Suppressor macrophage (primary cell): ENCODE measurements around the gene TSPAN18.

Experiments used
- DNase-seq, 4 experiments: peaks; one replicate each; pipeline ENCODE4 v3.0.0-alpha.2; 2020 to 2022

The TSPAN18 gene

DNA sequence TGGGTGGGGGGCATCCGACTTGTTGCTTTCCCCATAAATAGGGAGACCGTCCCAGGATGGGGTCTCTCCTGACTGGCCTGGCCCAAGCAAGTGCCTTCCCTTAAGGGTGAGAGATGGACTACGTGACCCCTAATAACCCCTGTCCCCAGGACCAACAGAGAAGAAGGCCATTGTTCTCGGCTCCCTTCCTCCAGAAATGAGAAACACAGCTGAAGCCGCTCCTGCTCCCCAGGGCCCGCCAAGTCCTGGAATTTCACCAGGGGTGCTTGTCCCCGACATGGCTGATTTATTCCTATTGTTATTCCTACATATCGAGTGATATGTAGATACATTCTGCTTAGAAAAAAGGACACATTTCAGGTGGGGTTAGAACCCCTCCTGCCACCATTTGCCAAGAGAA lies 123.2 kb downstream of the TSPAN18 start:
- DNase-seq = no peak

GRCh38 chr11:44851496-44851895 lies 124.7 kb downstream of the TSPAN18 start:
- no peak for DNase-seq

DNA sequence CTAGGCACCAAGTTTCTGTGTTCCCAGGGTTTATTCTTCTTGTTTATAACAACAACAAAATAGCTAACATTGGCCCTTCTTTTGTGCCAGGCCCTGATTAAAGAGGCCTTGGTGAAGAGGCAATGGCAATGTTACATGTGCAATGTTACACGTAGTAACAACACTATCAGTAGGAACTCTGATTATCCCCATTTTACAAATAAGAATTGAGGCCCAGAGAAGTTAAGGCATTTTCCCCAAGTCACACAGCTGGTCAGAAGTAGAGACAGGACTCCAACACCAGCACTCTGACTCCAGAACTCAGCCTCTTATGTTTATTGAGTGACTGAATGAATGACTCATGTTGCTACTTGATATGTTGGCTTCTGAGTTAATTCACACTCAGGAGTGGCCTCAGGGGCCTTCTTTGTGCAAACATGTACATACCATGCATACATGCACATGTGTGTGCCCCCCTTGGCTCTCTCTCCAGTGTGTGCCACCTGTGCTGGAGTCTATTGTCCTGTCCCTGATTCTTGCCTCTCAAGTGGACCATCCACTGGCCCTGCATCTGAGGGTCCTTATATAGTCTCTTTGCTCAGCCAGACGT lies 125.5 kb downstream of the TSPAN18 start:
- DNase-seq = no peak

DNA sequence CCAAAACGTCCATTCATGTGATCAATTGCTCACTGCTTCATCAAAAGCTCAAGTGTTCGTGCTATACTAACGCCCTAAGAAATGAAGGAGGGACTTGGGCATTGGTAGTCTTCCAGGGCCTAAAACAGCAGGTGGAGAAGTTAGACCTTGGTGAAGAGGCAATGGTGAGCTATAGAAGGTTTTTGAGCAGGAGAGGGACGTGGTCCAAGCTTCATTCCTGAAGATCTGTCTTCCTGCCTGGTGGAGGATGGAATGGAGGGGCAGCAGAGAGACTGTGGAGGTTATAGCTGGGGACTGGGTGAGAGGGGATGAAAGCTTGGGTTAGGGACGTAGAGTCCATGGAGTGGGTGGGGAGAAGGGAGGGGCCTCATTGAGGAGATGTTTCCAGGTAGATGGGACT lies 126.2 kb downstream of the TSPAN18 start:
- DNase-seq = no peak

DNA sequence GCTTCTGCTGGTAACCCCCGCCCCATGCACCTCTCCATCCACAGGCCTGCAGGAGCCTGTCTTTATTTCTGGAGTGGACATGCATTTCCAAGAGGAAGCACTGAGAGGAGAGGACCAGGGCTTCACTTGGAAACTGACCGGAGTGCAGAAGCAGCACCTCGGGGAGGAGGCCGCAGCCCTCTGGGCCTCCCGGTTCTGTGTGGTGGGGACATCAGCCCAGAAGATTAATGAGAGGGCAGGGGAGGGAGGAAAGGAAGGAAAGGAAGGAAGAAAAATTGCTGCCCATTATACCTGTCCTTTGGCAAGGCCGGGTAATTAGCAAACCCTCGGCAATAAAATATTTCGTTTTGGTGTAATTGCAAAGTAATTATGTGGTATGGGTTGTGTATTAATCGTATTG lies 126.9 kb downstream of the TSPAN18 start:
- DNase-seq = no peak

GRCh38 chr11:44854086-44854485 lies 127.3 kb downstream of the TSPAN18 start:
- no peak for DNase-seq

GRCh38 chr11:44854741-44855492 lies 128.2 kb downstream of the TSPAN18 start:
- no peak for DNase-seq

DNA sequence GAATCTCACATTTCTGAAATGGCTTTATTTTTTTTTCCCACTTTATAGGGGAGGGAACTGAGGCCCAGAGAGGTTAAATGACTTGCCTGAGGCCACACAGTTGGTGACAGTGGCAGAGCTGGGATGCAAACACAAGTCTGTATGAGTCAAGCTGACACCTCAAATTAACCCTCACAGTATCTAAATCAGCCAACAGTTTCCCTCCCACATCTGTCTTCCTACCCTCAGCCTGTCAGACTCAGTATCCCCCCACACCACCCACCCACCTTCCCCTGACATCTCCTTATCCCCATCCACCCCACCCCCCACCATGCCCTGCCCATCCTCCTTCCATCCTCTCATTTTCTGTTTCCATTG lies 128.7 kb downstream of the TSPAN18 start:
- peak in 1 of 4 experiments; percentile 6 for DNase-seq

- DNase-seq = no peak
Observed at GRCh38 chr11:44857490-44858090, 130.8 kb downstream of the TSPAN18 start.

- peak in 3 of 4 experiments; percentile 17 to 22 (median 18) for DNase-seq
Observed at GRCh38 chr11:44858796-44859527, 132.2 kb downstream of the TSPAN18 start.

DNA sequence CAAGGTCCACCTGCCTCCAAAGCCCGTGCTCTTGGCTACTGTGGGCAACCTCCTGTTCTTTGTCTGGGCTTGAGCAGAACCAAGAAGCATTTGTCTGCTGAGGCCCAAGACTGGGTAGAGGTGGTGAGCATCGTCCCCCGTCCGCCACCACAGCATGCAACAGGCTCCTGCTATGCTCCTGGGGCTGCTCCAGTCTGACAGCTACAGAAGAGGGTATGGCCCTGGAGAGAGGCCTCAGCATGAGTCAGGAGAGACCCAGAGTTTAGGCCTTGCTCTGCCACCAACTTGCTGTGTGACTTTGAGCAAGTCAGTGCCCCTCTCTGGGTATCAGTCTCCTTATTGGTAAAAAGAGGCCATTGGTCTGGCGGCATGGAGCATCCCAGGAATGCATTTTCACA lies 132.8 kb downstream of the TSPAN18 start:
- DNase-seq = no peak

GRCh38 chr11:44860346-44860745 lies 133.6 kb downstream of the TSPAN18 start:
- DNase-seq = no peak

DNA sequence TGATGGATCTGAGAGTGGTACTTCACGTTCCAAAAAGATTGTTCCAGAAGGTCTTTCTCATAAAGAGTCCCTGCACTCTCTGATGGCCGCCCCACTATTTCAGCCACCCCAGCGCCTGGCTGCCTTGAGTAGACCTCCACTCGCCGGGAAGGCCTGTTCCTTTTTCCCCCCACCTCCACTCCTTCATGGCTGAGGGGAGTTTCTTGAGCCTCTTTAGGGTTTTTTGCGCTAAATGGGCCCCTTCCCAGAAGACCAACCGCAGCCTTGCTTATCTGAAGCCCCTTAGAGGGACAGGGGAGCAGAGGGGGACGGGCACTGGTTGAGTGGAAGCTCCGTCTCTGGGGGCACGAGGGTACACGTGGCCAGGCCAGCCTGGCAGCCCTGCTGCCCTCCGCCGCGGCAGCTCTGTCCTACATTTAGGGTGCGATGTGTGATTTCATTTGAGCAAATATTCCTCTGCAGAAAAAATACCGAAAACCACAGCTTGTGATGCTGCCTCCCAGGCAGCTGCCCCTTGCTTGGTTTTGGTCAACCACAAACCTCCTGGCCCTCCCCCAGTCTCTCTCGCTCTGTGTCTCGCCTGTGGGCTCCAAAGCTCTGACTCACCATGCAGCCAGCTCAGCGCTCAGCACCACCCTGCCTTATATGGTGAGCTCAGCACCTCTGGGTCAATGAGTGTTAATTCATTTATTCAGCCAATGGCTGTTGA lies 135.2 kb downstream of the TSPAN18 start:
- peak; percentile 87 to 93 (median 92) for DNase-seq

DNA sequence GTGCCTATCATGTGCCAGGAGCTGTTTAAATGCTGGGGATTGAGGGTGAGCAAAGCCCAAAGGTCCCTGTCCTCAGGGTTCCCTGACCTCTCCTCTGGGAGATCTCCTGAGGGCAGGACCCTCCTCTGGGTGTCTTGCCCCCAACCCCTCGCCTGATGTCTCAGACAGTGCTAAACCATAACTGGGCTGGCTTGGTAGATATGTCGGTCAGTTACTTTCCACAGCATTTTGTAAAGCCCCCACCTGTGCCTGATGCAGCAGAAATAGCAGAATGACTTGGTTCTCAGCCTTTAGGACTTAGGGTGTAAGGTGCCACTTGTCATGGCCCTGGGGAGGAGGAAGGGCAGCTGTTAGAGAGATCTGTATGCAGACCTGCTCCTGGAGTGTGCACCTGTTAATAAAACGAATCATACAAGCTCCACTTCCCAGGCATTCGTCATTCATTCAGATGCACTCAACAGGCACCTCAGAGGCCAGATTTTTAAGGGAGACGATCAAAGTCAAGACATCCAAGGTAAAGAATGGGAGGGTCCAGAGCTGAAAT lies 135.9 kb downstream of the TSPAN18 start:
- DNase-seq = no peak

GRCh38 chr11:44863231-44863630 lies 136.5 kb downstream of the TSPAN18 start:
- no peak for DNase-seq

GRCh38 chr11:44865866-44866272 lies 139.1 kb downstream of the TSPAN18 start:
- no peak for DNase-seq

GRCh38 chr11:44866286-44866685 lies 139.5 kb downstream of the TSPAN18 start:
- DNase-seq = no peak

GRCh38 chr11:44868021-44868420 lies 141.3 kb downstream of the TSPAN18 start:
- DNase-seq = no peak

DNA sequence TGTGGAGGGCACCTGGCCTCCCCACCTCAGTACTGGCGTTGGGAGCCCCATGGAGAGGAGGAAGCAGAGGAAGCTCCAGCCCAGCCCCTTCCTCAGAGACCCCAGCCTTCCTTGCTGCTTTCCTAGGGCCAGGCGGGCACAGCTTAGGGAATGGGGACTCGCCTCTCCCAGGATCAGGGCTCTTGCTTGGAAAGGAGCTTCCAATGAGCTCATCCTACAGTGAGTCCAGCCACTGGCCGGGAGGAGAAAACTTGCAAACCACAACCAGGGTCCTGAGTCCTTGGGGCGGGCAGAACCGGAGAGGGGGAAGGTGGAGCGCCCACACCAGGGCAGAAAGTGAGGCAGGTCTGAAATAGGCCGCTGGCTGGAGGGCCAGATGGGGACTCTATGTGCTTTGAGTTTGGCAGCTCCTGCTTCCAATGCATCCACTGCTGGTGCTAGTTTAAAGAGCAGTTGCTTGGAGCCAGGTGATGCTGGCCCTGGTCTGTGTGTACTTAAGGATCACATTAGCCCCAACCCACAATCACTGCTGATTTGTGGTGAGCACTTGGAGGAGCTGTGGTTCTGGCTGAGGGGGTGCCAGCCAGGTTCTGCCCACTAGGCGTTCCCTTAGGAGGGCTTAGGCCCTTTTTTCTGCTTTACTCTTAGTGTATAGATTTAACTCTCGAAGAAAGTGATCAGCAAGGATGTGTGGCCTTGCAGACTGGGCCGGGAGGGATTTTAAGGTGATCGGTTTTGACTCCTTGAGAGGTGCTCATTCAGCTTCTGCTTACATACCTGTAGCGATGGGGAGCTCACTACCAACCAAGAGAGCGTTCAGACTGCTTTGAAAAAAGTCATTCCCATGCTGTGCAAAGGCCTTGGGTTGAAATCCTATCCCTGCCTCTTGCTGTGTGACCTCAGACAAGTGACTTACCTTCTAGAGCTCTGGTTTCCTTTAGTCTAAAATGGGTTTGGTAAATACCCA lies 142.0 kb downstream of the TSPAN18 start:
- no peak for DNase-seq

GRCh38 chr11:44870181-44870580 lies 143.4 kb downstream of the TSPAN18 start:
- DNase-seq = peak in 2 of 4 experiments; percentile 8 to 14

GRCh38 chr11:44870615-44871176 lies 143.9 kb downstream of the TSPAN18 start:
- no peak for DNase-seq
